HL-60 (cell line): ENCODE data around the gene SIAH1.

Experiments
- DNase-seq, 2 experiments: peaks; one replicate each; pipeline ENCODE4 v3.0.0-alpha.2; 2010 to 2020; ENCODE audit warnings: low read depth in 1 of 2, low spot score in 1 of 2
- H3K27ac ChIP-seq: fragments of 250-450 bp; sonication (Bioruptor Pico); replicated peaks from 2 replicates; pipeline ENCODE4 v1.5.1; 2020; ENCODE audit warnings: mild to moderate bottlenecking, moderate library complexity
- H3K27me3 ChIP-seq: fragments of 250-450 bp; sonication (Bioruptor Pico); 2 replicates; pipeline ENCODE4 v1.5.1; 2021; ENCODE audit warnings: mild to moderate bottlenecking, moderate library complexity; ENCODE audit not compliant: insufficient read depth, poor library complexity, severe bottlenecking
- H3K4me3 ChIP-seq: replicated peaks from 2 replicates; pipeline ENCODE4 v1.5.1; 2011; ENCODE audit warnings: mild to moderate bottlenecking, control low read depth, low read length; ENCODE audit not compliant: insufficient read depth
- CTCF ChIP-seq: IDR thresholded peaks from one replicate; pipeline ENCODE4 v1.5.1; 2011; ENCODE audit warnings: low read length, control low read depth, inconsistent platforms; ENCODE audit not compliant: insufficient read depth
- GABPA ChIP-seq: IDR thresholded peaks from 2 replicates; pipeline ENCODE4 v1.6.1; 2012; ENCODE audit warnings: low read depth
- POLR2AphosphoS5 ChIP-seq: IDR thresholded peaks from 2 replicates; pipeline ENCODE4 v1.6.1; 2012; ENCODE audit warnings: low read depth
- REST ChIP-seq: IDR thresholded peaks from 2 replicates; pipeline ENCODE4 v1.6.1; 2012; ENCODE audit warnings: low read depth; ENCODE audit not compliant: insufficient replicate concordance
- SPI1 ChIP-seq: IDR thresholded peaks from 2 replicates; pipeline ENCODE4 v1.6.1; 2012; ENCODE audit warnings: low read depth, mild to moderate bottlenecking, borderline replicate concordance

The SIAH1 gene

GRCh38 chr16:48329138-48329537, 56.1 kb downstream of the SIAH1 start:
- TF ChIP-seq CTCF (no peak), GABPA (no peak), REST (no peak), SPI1 (no peak), POLR2AphosphoS5 (no peak)
- no peak overlapping the region for H3K27ac ChIP-seq
- no peak for DNase-seq
- no peak overlapping the region for H3K4me3 ChIP-seq
- H3K27me3 ChIP-seq, result no peaks in the 10 kb centered on the region

- Histone ChIP-seq H3K27ac (no peak overlapping the region), H3K4me3 (no peak overlapping the region), H3K27me3 (no peaks in the 10 kb centered on the region)
- DNase-seq, result no peak
- TF ChIP-seq GABPA, result no peak
Observed at GRCh38 chr16:48326915-48327314, 58.3 kb downstream of the SIAH1 start.

GRCh38 chr16:48323783-48324775, 61.1 kb downstream of the SIAH1 start:
- H3K27ac ChIP-seq, result no peak overlapping the region
- TF ChIP-seq GABPA (no peak), POLR2AphosphoS5 (no peak), SPI1 (no peak), REST (no peak)
- no peak overlapping the region for H3K4me3 ChIP-seq
- H3K27me3 ChIP-seq, result no peaks in the 10 kb centered on the region
- DNase-seq, result no peak

- no peak overlapping the region for H3K4me3 ChIP-seq
- TF ChIP-seq GABPA, result no peak
- TF ChIP-seq REST, result no peak
- no peak for TF ChIP-seq SPI1
- TF ChIP-seq POLR2AphosphoS5, result no peak
- TF ChIP-seq CTCF, result no peak
- H3K27ac ChIP-seq, result no peak overlapping the region
- no peaks in the 10 kb centered on the region for H3K27me3 ChIP-seq
- DNase-seq, result no peak
Observed at GRCh38 chr16:48321317-48322036, 63.7 kb downstream of the SIAH1 start.
